H1 (cell line): ENCODE results near the gene CCDC24. TPM values are rescaled to one million over a fixed set of nuclear protein-coding genes. Genes with fewer than 3 reads are reported as not detected.

Source experiments
- CTCF ChIA-PET: fragments of 300-600 bp; sonication (Branson Sonifier 250); formaldehyde crosslinking; loops from one replicate; lab custom pipeline; 2021; ENCODE audit not compliant: partially characterized antibody; lab: Charles Lee
- POLR2A ChIA-PET: fragments of 300-600 bp; sonication (Branson Sonifier 250); formaldehyde crosslinking; loops from one replicate; lab custom pipeline; 2021; ENCODE audit warnings: inconsistent platforms; ENCODE audit not compliant: partially characterized antibody; lab: Charles Lee
- DNase-seq, 2 experiments: peaks; one replicate each; pipeline versions ENCODE4 v3.0.0 to v3.0.0-alpha.2; 2010 to 2022; ENCODE audit warnings: low spot score in 2 of 2, low read depth in 1 of 2, mixed read lengths in 1 of 2
- FAIRE-seq: peaks from 2 replicates; lab custom pipeline; 2011; peaks lifted over from hg19 to GRCh38; lab: Jason Lieb, UNC
- H2AFZ ChIP-seq: 2 replicates; pipeline ENCODE4 v1.8.1; 2012; ENCODE audit warnings: low read length, inconsistent platforms
- H2AK5ac ChIP-seq: 2 replicates; pipeline ENCODE4 v1.6.1; 2013; ENCODE audit warnings: low read depth, low read length
- H2BK120ac ChIP-seq: replicated peaks from 2 replicates; pipeline ENCODE3; 2013; ENCODE audit warnings: low read depth, low read length, inconsistent platforms
- H2BK12ac ChIP-seq: 2 replicates; pipeline ENCODE4 v1.6.1; 2013; ENCODE audit warnings: low read depth, low read length
- H2BK15ac ChIP-seq: 2 replicates; pipeline ENCODE4 v1.6.1; 2013; ENCODE audit warnings: low read length
- H2BK20ac ChIP-seq: 2 replicates; pipeline ENCODE4 v1.6.1; 2013; ENCODE audit warnings: low read length
- H2BK5ac ChIP-seq: 2 replicates; pipeline ENCODE4 v1.6.1; 2013; ENCODE audit warnings: low read depth, low read length
- H3K14ac ChIP-seq: 2 replicates; pipeline ENCODE4 v1.6.1; 2013; ENCODE audit warnings: inconsistent platforms; ENCODE audit not compliant: insufficient read length
- H3K18ac ChIP-seq: 2 replicates; pipeline ENCODE4 v1.6.1; 2013; ENCODE audit warnings: low read length; ENCODE audit errors: extremely low read depth
- H3K23ac ChIP-seq: 2 replicates; pipeline ENCODE4 v1.6.1; 2013; ENCODE audit warnings: inconsistent platforms; ENCODE audit not compliant: insufficient read length
- H3K23me2 ChIP-seq: 2 replicates; pipeline ENCODE4 v1.6.1; 2013; ENCODE audit warnings: low read depth, low read length
- H3K27ac ChIP-seq: 2 replicates; pipeline ENCODE4 v1.6.1; 2011; ENCODE audit warnings: low read depth, low read length, inconsistent platforms
- H3K27me3 ChIP-seq, 4 experiments: replicated peaks in 1 of 4; 1 replicate in 1 of 4; 2 replicates in 3 of 4; pipeline versions ENCODE4 v1.6.1 to v1.8.1; 2011 to 2013; ENCODE audit warnings: low read length in 3 of 4, mild to moderate bottlenecking in 3 of 4, inconsistent platforms in 2 of 4, mixed read lengths in 2 of 4, moderate library complexity in 1 of 4; ENCODE audit not compliant: control insufficient read depth in 3 of 4, insufficient read depth in 3 of 4; ENCODE audit errors: extremely low read depth in 1 of 4
- H3K36me3 ChIP-seq, 4 experiments: 2 replicates each; pipeline versions ENCODE4 v1.6.1 to v1.8.1; 2011 to 2013; ENCODE audit warnings: mild to moderate bottlenecking in 4 of 4, low read length in 3 of 4, moderate library complexity in 2 of 4, control low read depth in 1 of 4, inconsistent platforms in 1 of 4; ENCODE audit not compliant: insufficient read depth in 4 of 4, control insufficient read depth in 2 of 4
- H3K4ac ChIP-seq: replicated peaks from 2 replicates; pipeline ENCODE3; 2013; ENCODE audit warnings: low read length, low read depth, mixed read lengths, inconsistent platforms; ENCODE audit not compliant: insufficient read length
- H3K4me1 ChIP-seq, 4 experiments: replicated peaks in 1 of 4; 1 replicate in 1 of 4; 2 replicates in 3 of 4; pipeline versions ENCODE4 v1.6.1 to v1.8.1; 2011 to 2013; ENCODE audit warnings: low read length in 3 of 4, inconsistent platforms in 2 of 4, mixed read lengths in 1 of 4; ENCODE audit not compliant: insufficient read depth in 4 of 4, control insufficient read depth in 3 of 4
- H3K4me2 ChIP-seq, 2 experiments: 2 replicates each; pipeline versions ENCODE4 v1.6.1 to v1.8.1; 2011 to 2013; ENCODE audit warnings: low read depth in 2 of 2, low read length in 2 of 2, control low read depth in 1 of 2, inconsistent platforms in 1 of 2, mild to moderate bottlenecking in 1 of 2; ENCODE audit not compliant: insufficient read depth in 1 of 2
- H3K4me3 ChIP-seq, 4 experiments: fragments of 200-600, 300-600 bp in 1 of 4; sonication (generic), shearing (Covaris generic), sonication (Bioruptor Twin) in 1 of 4; 2 replicates each; pipeline versions ENCODE4 v1.5.1 to v1.8.1; 2011 to 2016; ENCODE audit warnings: low read length in 4 of 4, low read depth in 3 of 4, control low read depth in 2 of 4, inconsistent platforms in 2 of 4, mild to moderate bottlenecking in 2 of 4, mixed read lengths in 1 of 4, moderate library complexity in 1 of 4; ENCODE audit not compliant: insufficient read depth in 2 of 4; ENCODE audit errors: extremely low read depth in 1 of 4
- H3K56ac ChIP-seq: replicated peaks from 2 replicates; pipeline ENCODE3; 2013; ENCODE audit warnings: low read depth, mild to moderate bottlenecking, mixed read lengths, low read length, inconsistent platforms; ENCODE audit not compliant: insufficient read length
- H3K79me1 ChIP-seq: 2 replicates; pipeline ENCODE4 v1.6.1; 2013; ENCODE audit warnings: low read depth, low read length, control low read depth
- H3K79me2 ChIP-seq, 2 experiments: 2 replicates each; pipeline versions ENCODE4 v1.6.1 to v1.8.1; 2012 to 2013; ENCODE audit warnings: low read length in 2 of 2, mild to moderate bottlenecking in 2 of 2, inconsistent platforms in 1 of 2; ENCODE audit not compliant: insufficient read depth in 2 of 2, control insufficient read depth in 1 of 2
- H3K9ac ChIP-seq, 4 experiments: replicated peaks in 1 of 4; 1 replicate in 1 of 4; 2 replicates in 3 of 4; pipeline versions ENCODE4 v1.6.1 to v1.8.1; 2011 to 2013; ENCODE audit warnings: low read depth in 3 of 4, low read length in 3 of 4, control low read depth in 2 of 4, mild to moderate bottlenecking in 2 of 4, moderate library complexity in 2 of 4, inconsistent platforms in 1 of 4; ENCODE audit errors: extremely low read depth in 1 of 4
- H3K9me3 ChIP-seq, 2 experiments: 2 replicates each; pipeline versions ENCODE4 v1.6.1 to v1.8.1; 2012 to 2013; ENCODE audit warnings: mild to moderate bottlenecking in 2 of 2, moderate library complexity in 2 of 2, control low read depth in 1 of 2, inconsistent platforms in 1 of 2, low read depth in 1 of 2, low read length in 1 of 2, mixed read lengths in 1 of 2; ENCODE audit not compliant: insufficient read depth in 2 of 2
- H4K20me1 ChIP-seq, 2 experiments: replicated peaks in 1 of 2; 2 replicates each; pipeline versions ENCODE3 to v1.8.1; 2011 to 2013; ENCODE audit warnings: inconsistent platforms in 2 of 2, low read length in 2 of 2, mild to moderate bottlenecking in 1 of 2; ENCODE audit not compliant: insufficient read depth in 2 of 2, control insufficient read depth in 1 of 2
- H4K5ac ChIP-seq: 2 replicates; pipeline ENCODE4 v1.6.1; 2013; ENCODE audit warnings: low read length, low read depth, mixed read lengths, inconsistent platforms; ENCODE audit not compliant: insufficient read length
- H4K8ac ChIP-seq: 2 replicates; pipeline ENCODE4 v1.8.0; 2013; ENCODE audit warnings: mild to moderate bottlenecking, moderate library complexity, low read length, inconsistent platforms; ENCODE audit not compliant: insufficient read depth; ENCODE audit errors: extremely low read depth
- H4K91ac ChIP-seq: replicated peaks from 2 replicates; pipeline ENCODE3; 2013; ENCODE audit warnings: low read length, mixed read lengths, inconsistent platforms; ENCODE audit not compliant: insufficient read length
- BRCA1 ChIP-seq: IDR thresholded peaks from 2 replicates; pipeline ENCODE4 v1.6.1; 2012; ENCODE audit warnings: low read depth, low read length, improper control_type of control experiment
- JUND ChIP-seq: IDR thresholded peaks from 2 replicates; pipeline ENCODE4 v1.6.1; 2011; ENCODE audit warnings: mild to moderate bottlenecking, improper control_type of control experiment, low read length
- POU5F1 ChIP-seq: IDR thresholded peaks from 2 replicates; pipeline ENCODE4 v1.6.1; 2011; ENCODE audit warnings: low read depth, mild to moderate bottlenecking, low read length, moderate library complexity
- RBBP5 ChIP-seq: IDR thresholded peaks from 2 replicates; pipeline ENCODE4 v1.7.1; 2012; ENCODE audit warnings: low read depth, mild to moderate bottlenecking, inconsistent platforms, low read length, moderate library complexity, borderline replicate concordance
- RXRA ChIP-seq: IDR thresholded peaks from 2 replicates; pipeline ENCODE4 v1.6.1; 2011; ENCODE audit warnings: low read depth, mild to moderate bottlenecking, low read length, moderate library complexity; ENCODE audit not compliant: insufficient read depth
- SP4 ChIP-seq: IDR thresholded peaks from 2 replicates; pipeline ENCODE4 v1.6.1; 2012; ENCODE audit warnings: low read length, inconsistent platforms
- TBP ChIP-seq: IDR thresholded peaks from 2 replicates; pipeline ENCODE4 v1.6.1; 2011; ENCODE audit warnings: low read depth, low read length, improper control_type of control experiment
- WGBS, 2 experiments: shearing (Covaris generic) in 1 of 2; methylation state at CpG; one replicate each; pipeline versions ENCODE4 v1.1.6 to v1.1.7; 2013 to 2015; ENCODE audit warnings: low lambda C conversion rate in 2 of 2, mixed read lengths in 2 of 2, inconsistent platforms in 1 of 2, low coverage in 1 of 2, missing lambda C conversion rate in 1 of 2; ENCODE audit not compliant: insufficient replicate concordance in 2 of 2, insufficient coverage in 1 of 2, insufficient read length in 1 of 2; ENCODE audit errors: extremely low coverage in 1 of 2, missing lambda C conversion rate in 1 of 2; 5-methylcytosine and 5-hydroxymethylcytosine counted together
- polyA plus RNA-seq, 7 experiments: library from polyadenylated mRNA; depleted of rRNA in 3 of 7; stranded (reverse) in 5 of 7; unstranded in 2 of 7; fragments of >200 nt in 5 of 7; fragments of 200-250 nt in 2 of 7; gene quantifications; 1 replicate in 5 of 7; 2 replicates in 1 of 7; 4 replicates in 1 of 7; pipeline versions ENCODE4 v1.2.1 to v1.2.3, GENCODE V29; 2011 to 2013; ENCODE audit warnings: missing spikeins in 2 of 7, mixed read lengths in 2 of 7
- total RNA-seq: library from RNA; stranded (reverse); fragmentation: NEBNext Ultra II Directional; extraction: Animal tissue kit (Norgen Biotek cat#: 25700); gene quantifications from 2 replicates; pipeline ENCODE4 v1.2.1, GENCODE V29; 2021
- TF ChIP-seq, protein P1 (sequence below): IDR thresholded peaks from 2 replicates; pipeline ENCODE4 v1.6.1; 2011; ENCODE audit warnings: low read length, improper control_type of control experiment
- TF ChIP-seq, protein P2 (sequence below): IDR thresholded peaks from 2 replicates; pipeline ENCODE4 v1.6.1; 2012; ENCODE audit warnings: inconsistent platforms

CCDC24 gene
- total and polyA plus RNA-seq, 2 of the 8 experiments (the other 6 are each of a cell fraction or from before 2014, with no cell fraction given): 11.2 to 11.4 TPM

DNA sequence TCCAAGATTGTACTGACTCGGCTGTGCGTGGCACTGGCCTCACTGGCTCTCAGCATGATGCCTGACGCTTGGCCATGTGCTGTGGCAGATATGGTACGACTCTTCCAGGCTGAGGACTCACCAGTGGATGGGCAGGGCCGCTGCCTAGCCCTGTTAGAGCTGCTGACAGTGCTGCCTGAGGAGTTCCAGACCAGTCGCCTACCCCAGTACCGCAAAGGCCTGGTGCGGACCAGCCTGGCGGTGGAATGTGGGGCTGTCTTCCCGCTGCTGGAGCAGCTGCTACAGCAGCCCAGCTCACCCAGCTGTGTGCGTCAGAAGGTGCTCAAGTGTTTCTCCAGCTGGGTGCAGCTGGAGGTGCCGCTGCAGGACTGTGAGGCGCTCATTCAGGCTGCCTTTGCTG, 41.7 kb upstream of the CCDC24 start:
- no peak overlapping the region for H2BK12ac ChIP-seq

More for the DNA sequence above, 41.7 kb upstream of the CCDC24 start:
- H3K4me2 ChIP-seq: no peak overlapping the region
- H3K36me3 ChIP-seq: no peaks in the 10 kb centered on the region; a peak in 1 of 8 replicates
- H3K9me3 ChIP-seq: no peaks in the 10 kb centered on the region
- H4K20me1 ChIP-seq: peaks cover 0 to 8% of the 10 kb centered on the region in 2 experiments
- H2BK120ac ChIP-seq: no peak overlapping the region
- H3K23ac ChIP-seq: no peak overlapping the region
- ChIA-PET POLR2A (interaction anchor here (1.1 to 6.8 kb wide), 6 partner anchors 13 to 186 kb away, joined by 3 to 29 read pairs (median 4); partner anchors contain the start of genes ATP6V0B and DPH2), CTCF (interaction anchor here (1.3 to 10.8 kb wide), 8 partner anchors 10 to 183 kb away, joined by 5 to 151 read pairs (median 18); partner anchors contain the start of genes ARTN and DPH2)
- H3K79me1 ChIP-seq: peaks cover 6% of the 10 kb centered on the region
- no peak overlapping the region for H3K9ac ChIP-seq
- no peak overlapping the region for H3K27ac ChIP-seq
- H3K4me3 ChIP-seq: no peak overlapping the region
- peaks cover 3% of the 10 kb centered on the region; the same call in 1 of the 2 replicates for H3K23me2 ChIP-seq
- H4K8ac ChIP-seq: no peak overlapping the region; the same call in 1 of the 2 replicates
- H4K91ac ChIP-seq: no peak overlapping the region
- 87% methylated on average over 13 of the region's 13 CpGs; no CpG with 5 or more reads in 1 of the 2 experiments for WGBS, 2 experiments
- H3K4me1 ChIP-seq: peaks cover 3 to 14% (median 7%) of the 10 kb centered on the region in 4 experiments; a peak in 6 of 7 replicates
- no peak overlapping the region for H3K18ac ChIP-seq
- no peak overlapping the region for H4K5ac ChIP-seq
- DNase-seq (no peak), FAIRE-seq (no peak)
- H2BK15ac ChIP-seq: no peak overlapping the region
- no peak overlapping the region for H3K4ac ChIP-seq
- H2BK20ac ChIP-seq: no peak overlapping the region
- H2BK5ac ChIP-seq: no peak overlapping the region
- no peak overlapping the region for H2AFZ ChIP-seq
- no peak overlapping the region for H3K56ac ChIP-seq
- H3K79me2 ChIP-seq: 0 out of 4 replicates have a peak, but pooled peaks cover 0 to 4% of the 10 kb centered on the region in 2 experiments
- no peaks in the 10 kb centered on the region for H3K27me3 ChIP-seq
- H3K14ac ChIP-seq: no peak overlapping the region
- TF ChIP-seq SP4 (no peak), POU5F1 (no peak), RXRA (no peak), BRCA1 (no peak), RBBP5 (no peak), JUND (no peak), TBP (no peak)
- TF ChIP-seq, protein P1, sequence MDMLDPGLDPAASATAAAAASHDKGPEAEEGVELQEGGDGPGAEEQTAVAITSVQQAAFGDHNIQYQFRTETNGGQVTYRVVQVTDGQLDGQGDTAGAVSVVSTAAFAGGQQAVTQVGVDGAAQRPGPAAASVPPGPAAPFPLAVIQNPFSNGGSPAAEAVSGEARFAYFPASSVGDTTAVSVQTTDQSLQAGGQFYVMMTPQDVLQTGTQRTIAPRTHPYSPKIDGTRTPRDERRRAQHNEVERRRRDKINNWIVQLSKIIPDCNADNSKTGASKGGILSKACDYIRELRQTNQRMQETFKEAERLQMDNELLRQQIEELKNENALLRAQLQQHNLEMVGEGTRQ: no peak
- TF ChIP-seq, protein P2, sequence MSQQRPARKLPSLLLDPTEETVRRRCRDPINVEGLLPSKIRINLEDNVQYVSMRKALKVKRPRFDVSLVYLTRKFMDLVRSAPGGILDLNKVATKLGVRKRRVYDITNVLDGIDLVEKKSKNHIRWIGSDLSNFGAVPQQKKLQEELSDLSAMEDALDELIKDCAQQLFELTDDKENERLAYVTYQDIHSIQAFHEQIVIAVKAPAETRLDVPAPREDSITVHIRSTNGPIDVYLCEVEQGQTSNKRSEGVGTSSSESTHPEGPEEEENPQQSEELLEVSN: no peak
- H2AK5ac ChIP-seq: no peak overlapping the region
